RKO (cell line): Measurements from ENCODE around the gene TSPEAR.

Source experiments
- DNase-seq: peaks from one replicate; pipeline ENCODE4 v3.0.0-alpha.2; 2016; ENCODE audit warnings: low spot score

TSPEAR gene

GRCh38 chr21:44740742-44741141, 29.4 kb upstream of the TSPEAR start:
- no peak for DNase-seq

GRCh38 chr21:44739316-44739715, 27.9 kb upstream of the TSPEAR start:
- no peak for DNase-seq

- no peak for DNase-seq
Observed at GRCh38 chr21:44738621-44739020, 27.2 kb upstream of the TSPEAR start.

- DNase-seq: no peak
Observed at GRCh38 chr21:44737706-44738354, 26.5 kb upstream of the TSPEAR start.

GRCh38 chr21:44736291-44737004, 25.1 kb upstream of the TSPEAR start:
- peak; percentile 36 for DNase-seq

- DNase-seq: no peak
Observed at GRCh38 chr21:44735821-44736220, 24.4 kb upstream of the TSPEAR start.

GRCh38 chr21:44734841-44735240, 23.5 kb upstream of the TSPEAR start:
- no peak for DNase-seq

GRCh38 chr21:44734026-44734745, 22.8 kb upstream of the TSPEAR start:
- no peak for DNase-seq

GRCh38 chr21:44732956-44733355, 21.6 kb upstream of the TSPEAR start:
- peak; percentile 10 for DNase-seq

- no peak for DNase-seq
Observed at GRCh38 chr21:44732263-44732662, 20.9 kb upstream of the TSPEAR start.

GRCh38 chr21:44730951-44731579, 19.7 kb upstream of the TSPEAR start:
- no peak for DNase-seq

GRCh38 chr21:44730028-44730395, 18.6 kb upstream of the TSPEAR start:
- DNase-seq: no peak

GRCh38 chr21:44729336-44730027, 18.1 kb upstream of the TSPEAR start:
- DNase-seq: no peak

GRCh38 chr21:44728716-44729115, 17.3 kb upstream of the TSPEAR start:
- DNase-seq: no peak

- no peak for DNase-seq
Observed at GRCh38 chr21:44727757-44728156, 16.4 kb upstream of the TSPEAR start.

- DNase-seq: no peak
Observed at GRCh38 chr21:44727321-44727720, 15.9 kb upstream of the TSPEAR start.

- no peak for DNase-seq
Observed at GRCh38 chr21:44726826-44727225, 15.5 kb upstream of the TSPEAR start.

GRCh38 chr21:44724926-44725325, 13.6 kb upstream of the TSPEAR start:
- no peak for DNase-seq

- DNase-seq: no peak
Observed at GRCh38 chr21:44724196-44724595, 12.8 kb upstream of the TSPEAR start.

- no peak for DNase-seq
Observed at GRCh38 chr21:44723177-44724131, 12.1 kb upstream of the TSPEAR start.

- DNase-seq: no peak
Observed at GRCh38 chr21:44722731-44723130, 11.4 kb upstream of the TSPEAR start.
